ENCODE data around the gene BTG1.

DNA sequence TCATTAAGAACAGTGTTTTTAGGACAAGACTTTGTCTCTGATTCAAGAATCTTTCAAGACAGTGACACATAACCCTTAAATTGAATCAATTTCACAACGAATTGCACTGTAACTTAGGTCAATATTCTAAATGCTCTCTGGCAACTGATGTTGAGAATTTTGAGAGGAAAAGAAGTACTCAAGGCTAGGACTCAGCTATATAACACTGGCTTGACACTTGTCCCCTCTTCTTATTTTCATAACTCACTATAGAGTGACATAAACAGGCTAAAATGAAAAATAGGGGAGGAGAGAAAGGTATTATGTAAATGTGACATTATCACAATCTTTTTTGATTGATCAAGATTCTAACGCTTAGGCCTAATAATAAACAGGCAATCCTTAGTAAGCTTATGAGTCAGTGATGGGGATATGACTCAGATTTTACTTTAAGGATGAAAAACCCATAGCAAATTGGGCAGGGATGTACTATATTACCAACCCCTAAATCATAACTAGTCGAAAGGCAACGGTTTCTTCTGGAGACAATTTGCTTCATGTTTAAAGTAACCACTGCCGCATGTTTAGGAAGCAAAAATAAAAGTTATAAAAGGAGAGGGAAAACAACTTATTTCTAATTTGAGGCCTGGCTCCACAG is 10.9 kb downstream of the BTG1 start:
- TF ChIP-seq, protein P1, sequence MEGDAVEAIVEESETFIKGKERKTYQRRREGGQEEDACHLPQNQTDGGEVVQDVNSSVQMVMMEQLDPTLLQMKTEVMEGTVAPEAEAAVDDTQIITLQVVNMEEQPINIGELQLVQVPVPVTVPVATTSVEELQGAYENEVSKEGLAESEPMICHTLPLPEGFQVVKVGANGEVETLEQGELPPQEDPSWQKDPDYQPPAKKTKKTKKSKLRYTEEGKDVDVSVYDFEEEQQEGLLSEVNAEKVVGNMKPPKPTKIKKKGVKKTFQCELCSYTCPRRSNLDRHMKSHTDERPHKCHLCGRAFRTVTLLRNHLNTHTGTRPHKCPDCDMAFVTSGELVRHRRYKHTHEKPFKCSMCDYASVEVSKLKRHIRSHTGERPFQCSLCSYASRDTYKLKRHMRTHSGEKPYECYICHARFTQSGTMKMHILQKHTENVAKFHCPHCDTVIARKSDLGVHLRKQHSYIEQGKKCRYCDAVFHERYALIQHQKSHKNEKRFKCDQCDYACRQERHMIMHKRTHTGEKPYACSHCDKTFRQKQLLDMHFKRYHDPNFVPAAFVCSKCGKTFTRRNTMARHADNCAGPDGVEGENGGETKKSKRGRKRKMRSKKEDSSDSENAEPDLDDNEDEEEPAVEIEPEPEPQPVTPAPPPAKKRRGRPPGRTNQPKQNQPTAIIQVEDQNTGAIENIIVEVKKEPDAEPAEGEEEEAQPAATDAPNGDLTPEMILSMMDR (IDR thresholded peaks at IDR 0.05 in 8 of 11, conservative IDR thresholded peaks at IDR 0.05 in 3 of 11) = no peak
- no peak for TF ChIP-seq POLR2A (IDR thresholded peaks at IDR 0.05)
- no peak for TF ChIP-seq POLR2AphosphoS5 (IDR thresholded peaks at IDR 0.05)
